ENCODE results near the gene TSPAN19.

TSPAN19 gene

DNA sequence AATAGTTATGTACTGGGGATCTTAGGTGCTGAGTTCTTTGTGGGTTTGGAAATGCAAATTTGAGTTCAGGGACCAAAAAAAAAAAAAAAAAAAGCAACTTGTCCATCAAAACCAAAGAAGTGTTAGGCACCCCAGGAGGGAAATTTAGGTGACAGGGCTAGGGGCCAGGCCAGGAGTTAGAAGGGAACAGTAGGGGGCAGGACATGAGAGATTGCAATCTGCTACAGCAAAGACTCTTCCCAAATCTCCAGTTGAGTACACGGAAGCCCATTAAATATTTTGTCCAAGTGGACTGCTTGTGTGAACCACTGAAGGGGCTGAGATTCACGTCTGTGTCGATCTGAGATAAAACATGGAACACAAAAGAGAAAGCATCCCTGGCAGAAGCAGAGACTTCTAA is 52.8 kb downstream of the TSPAN19 start:
- H3K27ac ChIP-seq = no peak overlapping the region
- TF ChIP-seq, protein P1, sequence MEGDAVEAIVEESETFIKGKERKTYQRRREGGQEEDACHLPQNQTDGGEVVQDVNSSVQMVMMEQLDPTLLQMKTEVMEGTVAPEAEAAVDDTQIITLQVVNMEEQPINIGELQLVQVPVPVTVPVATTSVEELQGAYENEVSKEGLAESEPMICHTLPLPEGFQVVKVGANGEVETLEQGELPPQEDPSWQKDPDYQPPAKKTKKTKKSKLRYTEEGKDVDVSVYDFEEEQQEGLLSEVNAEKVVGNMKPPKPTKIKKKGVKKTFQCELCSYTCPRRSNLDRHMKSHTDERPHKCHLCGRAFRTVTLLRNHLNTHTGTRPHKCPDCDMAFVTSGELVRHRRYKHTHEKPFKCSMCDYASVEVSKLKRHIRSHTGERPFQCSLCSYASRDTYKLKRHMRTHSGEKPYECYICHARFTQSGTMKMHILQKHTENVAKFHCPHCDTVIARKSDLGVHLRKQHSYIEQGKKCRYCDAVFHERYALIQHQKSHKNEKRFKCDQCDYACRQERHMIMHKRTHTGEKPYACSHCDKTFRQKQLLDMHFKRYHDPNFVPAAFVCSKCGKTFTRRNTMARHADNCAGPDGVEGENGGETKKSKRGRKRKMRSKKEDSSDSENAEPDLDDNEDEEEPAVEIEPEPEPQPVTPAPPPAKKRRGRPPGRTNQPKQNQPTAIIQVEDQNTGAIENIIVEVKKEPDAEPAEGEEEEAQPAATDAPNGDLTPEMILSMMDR (IDR thresholded peaks at IDR 0.05) = 0 out of 2 replicates have a peak, but pooled peaks have one; percentile 14
- no peak for TF ChIP-seq ZFX (IDR thresholded peaks at IDR 0.05; ENCODE audit: borderline replicate concordance)

DNA sequence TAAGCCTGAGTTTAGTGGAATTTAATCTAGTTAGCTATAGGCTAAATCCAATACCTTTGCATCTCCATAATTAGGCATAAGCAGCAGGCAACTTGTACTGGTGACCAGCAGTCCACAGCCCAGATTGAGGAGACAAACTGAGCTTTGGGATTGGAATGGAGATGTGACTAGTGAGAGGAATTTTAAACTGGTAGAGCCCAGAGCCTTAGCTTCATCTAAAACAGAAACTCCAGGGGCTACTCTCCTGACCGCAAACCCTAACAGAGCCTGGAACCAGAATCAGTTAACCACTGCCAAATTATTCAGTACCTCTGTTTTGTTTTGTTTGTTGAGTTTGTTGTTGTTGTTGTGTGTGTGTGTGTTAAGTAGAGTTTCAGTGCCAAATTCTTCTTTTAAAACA is 53.2 kb downstream of the TSPAN19 start:
- TF ChIP-seq ZFX (IDR thresholded peaks at IDR 0.05; ENCODE audit: borderline replicate concordance) = no peak
- TF ChIP-seq, protein P1 (IDR thresholded peaks at IDR 0.05) = no peak
- no peak overlapping the region for H3K27ac ChIP-seq

DNA sequence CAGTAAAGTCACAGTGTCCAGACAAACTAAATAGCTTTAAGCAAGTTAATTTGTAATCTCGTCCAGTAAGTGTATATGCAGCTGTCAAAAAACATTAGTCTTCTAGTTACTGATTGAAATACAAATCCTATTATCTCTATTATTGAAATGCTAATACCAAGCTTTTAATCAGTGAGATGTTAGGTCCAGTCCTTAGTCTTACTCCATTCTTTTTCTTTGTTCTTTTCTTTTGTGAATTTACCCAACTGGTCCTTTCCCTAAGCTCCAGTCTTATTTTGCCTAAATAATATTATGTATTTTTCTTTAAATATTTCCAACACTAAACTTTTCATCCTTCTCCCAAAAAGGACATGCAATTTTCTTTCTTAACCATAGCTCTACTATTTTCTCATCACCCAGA is 57.2 kb downstream of the TSPAN19 start:
- H3K27ac ChIP-seq = no peak overlapping the region
- no peak for TF ChIP-seq ZFX (IDR thresholded peaks at IDR 0.05; ENCODE audit: borderline replicate concordance)
- TF ChIP-seq, protein P1 (IDR thresholded peaks at IDR 0.05) = no peak

DNA sequence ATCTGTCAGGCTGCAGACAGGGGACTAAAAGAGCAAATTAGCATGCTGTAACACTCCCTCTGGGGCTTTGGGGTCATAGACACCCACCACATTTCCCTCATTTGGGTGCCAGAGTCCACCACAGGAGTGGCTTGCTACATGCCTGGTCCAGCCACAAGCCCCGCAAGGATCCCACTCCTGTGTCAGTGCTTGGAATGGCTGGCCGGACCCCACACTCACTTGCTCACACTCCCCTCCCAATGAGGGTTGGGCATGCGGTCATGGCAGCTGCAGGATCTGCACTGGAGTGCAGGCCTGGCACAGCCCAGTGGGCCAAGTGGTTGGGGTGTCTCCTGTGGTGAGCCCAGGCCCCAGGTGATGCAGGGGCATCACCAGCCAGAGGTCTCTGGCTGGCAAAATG is 59.9 kb downstream of the TSPAN19 start:
- H3K27ac ChIP-seq = no peak overlapping the region
- TF ChIP-seq ZFX (IDR thresholded peaks at IDR 0.05; ENCODE audit: borderline replicate concordance) = no peak
- TF ChIP-seq, protein P1 (IDR thresholded peaks at IDR 0.05) = no peak

DNA sequence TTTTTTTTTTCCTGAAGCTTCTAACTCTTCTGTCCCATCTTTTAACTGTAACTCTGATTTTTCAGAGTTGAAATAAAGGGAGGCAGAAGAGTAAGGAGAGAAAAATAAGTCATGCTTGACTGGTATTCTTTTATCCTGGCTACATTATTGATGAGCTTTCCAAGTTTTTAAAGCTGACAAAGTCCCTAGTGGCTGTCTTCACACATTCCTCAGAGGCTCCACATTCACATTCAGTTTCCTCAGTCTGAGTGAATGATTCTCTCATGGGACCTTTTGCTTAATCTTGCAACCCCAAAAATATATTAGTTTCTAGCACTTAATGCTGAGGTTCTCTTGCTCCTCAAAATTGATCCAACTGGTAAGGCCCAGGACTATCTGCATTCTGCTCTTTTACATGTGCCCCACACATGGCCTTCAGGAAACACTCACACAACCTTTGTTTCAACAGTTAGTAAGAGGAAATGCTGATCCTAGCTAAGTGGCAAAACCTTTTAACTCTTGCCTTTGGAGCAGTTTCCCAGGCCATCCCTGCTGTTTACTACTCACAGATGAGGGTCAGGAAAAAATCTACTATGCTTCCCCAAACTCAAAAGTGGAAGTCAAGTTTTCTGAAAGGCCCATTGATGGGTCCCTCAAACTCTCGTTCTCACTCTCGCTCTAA is 61.8 kb downstream of the TSPAN19 start:
- TF ChIP-seq, protein P1 (IDR thresholded peaks at IDR 0.05) = no peak
- TF ChIP-seq ZFX (IDR thresholded peaks at IDR 0.05; ENCODE audit: borderline replicate concordance) = no peak
- H3K27ac ChIP-seq = no peak overlapping the region

DNA sequence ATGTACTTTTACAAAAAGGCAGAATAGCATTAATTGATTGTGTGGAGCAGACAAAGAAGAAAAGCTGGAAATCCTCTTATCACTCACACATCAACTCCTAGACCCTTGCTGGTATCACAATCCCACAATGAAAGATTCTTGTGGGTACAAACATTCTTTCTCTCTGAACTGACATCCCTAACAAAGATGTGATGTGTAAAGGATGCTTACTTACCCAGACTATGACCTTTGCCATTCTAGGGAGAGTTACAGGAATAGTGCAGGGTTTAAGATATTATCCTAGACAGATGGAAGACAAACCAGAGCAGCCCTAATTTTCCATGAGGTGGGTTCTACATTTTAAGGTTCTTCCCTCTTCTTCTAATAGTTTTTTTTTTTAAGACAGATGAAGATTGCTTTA is 63.1 kb downstream of the TSPAN19 start:
- TF ChIP-seq, protein P1 (IDR thresholded peaks at IDR 0.05) = no peak
- TF ChIP-seq ZFX (IDR thresholded peaks at IDR 0.05; ENCODE audit: borderline replicate concordance) = no peak
- H3K27ac ChIP-seq = no peak overlapping the region

DNA sequence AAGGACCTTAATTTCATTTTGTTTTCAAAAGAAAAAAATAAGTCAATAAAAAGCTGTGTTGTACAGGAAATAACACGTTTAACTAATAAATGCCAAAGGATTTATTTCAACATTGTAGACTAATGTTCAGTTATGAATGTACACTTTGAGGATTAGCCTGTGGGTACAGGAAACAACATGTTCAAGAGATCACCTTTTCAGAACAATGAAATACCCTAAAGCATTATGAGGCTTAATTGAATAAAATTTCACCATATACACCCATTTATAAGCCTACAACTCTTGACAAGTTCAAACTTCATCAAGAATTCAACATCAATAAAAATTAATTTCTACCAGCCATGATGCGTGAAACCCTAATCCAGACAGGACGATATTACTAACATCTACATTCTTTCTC is 66.9 kb downstream of the TSPAN19 start:
- TF ChIP-seq, protein P1 (IDR thresholded peaks at IDR 0.05) = no peak
- no peak for TF ChIP-seq ZFX (IDR thresholded peaks at IDR 0.05; ENCODE audit: borderline replicate concordance)
- no peak overlapping the region for H3K27ac ChIP-seq

Data from 22Rv1 (cell line).